Bronchial epithelial cell (primary cell): ENCODE data around the gene SLFN11. TPM values are rescaled to one million over a fixed set of nuclear protein-coding genes. Genes with fewer than 3 reads are reported as not detected.
A peak's percentile ranks its signal among the peaks of the same experiment; 100 is the strongest.

Source experiments
- DNase-seq: peaks from one replicate; pipeline ENCODE4 v3.0.0-alpha.2; 2010; ENCODE audit warnings: low read depth
- FAIRE-seq: peaks from 2 replicates; lab custom pipeline; 2011; peaks lifted over from hg19 to GRCh38; lab: Jason Lieb, UNC
- H3K27me3 ChIP-seq: 2 replicates; pipeline ENCODE4 v1.5.1; 2011; ENCODE audit warnings: low read length; ENCODE audit not compliant: control insufficient read depth, insufficient read depth
- H3K36me3 ChIP-seq: 2 replicates; pipeline ENCODE4 v1.5.1; 2011; ENCODE audit warnings: low read length; ENCODE audit not compliant: control insufficient read depth, insufficient read depth
- H3K4me3 ChIP-seq: 2 replicates; pipeline ENCODE4 v1.5.1; 2011; ENCODE audit warnings: mild to moderate bottlenecking, low read depth, low read length, control low read depth
- total RNA-seq: library from RNA; depleted of rRNA; stranded (reverse); fragments of >200 nt; gene quantifications from 2 replicates; pipeline ENCODE4 v1.2.1, GENCODE V29; 2014
- TF ChIP-seq, protein P1 (sequence below): IDR thresholded peaks from 2 replicates; pipeline ENCODE4 v1.5.1; 2011; ENCODE audit warnings: mild to moderate bottlenecking, moderate library complexity, low read length, control low read depth, inconsistent platforms; ENCODE audit not compliant: insufficient read depth, severe bottlenecking

SLFN11 gene
- total RNA-seq, 1 donor from 2014 or later: 6.1 TPM

- FAIRE-seq: no peak
- H3K36me3 ChIP-seq: no peaks in the 10 kb centered on the region
- no peak for DNase-seq
- TF ChIP-seq, protein P1, sequence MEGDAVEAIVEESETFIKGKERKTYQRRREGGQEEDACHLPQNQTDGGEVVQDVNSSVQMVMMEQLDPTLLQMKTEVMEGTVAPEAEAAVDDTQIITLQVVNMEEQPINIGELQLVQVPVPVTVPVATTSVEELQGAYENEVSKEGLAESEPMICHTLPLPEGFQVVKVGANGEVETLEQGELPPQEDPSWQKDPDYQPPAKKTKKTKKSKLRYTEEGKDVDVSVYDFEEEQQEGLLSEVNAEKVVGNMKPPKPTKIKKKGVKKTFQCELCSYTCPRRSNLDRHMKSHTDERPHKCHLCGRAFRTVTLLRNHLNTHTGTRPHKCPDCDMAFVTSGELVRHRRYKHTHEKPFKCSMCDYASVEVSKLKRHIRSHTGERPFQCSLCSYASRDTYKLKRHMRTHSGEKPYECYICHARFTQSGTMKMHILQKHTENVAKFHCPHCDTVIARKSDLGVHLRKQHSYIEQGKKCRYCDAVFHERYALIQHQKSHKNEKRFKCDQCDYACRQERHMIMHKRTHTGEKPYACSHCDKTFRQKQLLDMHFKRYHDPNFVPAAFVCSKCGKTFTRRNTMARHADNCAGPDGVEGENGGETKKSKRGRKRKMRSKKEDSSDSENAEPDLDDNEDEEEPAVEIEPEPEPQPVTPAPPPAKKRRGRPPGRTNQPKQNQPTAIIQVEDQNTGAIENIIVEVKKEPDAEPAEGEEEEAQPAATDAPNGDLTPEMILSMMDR: no peak
- peaks cover 12% of the 10 kb centered on the region for H3K27me3 ChIP-seq
- no peak overlapping the region for H3K4me3 ChIP-seq
These were observed 1.5 kb downstream of the SLFN11 start for GRCh38 chr17:35371934-35372333.

DNA sequence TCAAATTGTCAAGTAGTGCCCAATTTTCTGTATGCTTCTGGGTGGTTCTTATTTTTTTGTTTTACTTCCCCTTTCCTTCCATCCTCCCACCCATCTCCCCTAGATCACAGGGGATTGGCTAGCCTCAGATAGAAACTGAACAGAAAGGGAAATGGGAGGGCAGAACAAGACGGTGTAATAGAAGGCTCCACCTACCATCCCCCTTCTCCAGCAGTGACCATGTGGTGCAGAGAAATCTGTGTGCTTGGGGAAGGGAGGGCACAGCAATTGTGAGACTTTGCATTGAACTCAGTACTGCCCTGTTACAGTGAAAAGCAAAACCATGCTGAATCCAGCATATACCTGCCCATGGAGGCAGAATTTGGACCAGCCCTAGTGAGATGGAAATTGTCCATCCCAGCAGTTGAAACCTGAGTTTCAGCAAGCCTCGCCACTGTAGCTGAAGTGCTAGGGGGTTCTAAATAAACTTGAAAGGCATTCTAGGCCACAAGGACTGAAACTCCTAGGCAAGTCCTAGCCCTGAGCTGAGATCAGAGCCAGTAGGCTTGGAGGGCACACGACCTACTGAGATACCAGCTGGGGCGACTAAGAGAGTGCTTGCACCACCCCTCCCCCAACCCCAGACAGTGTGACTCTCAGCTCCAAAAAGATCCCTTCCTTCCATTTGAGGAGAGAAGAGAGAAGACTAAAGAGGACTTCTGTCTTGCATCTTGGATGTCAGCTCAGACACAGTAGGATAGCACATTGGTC lies 5.2 kb downstream of the SLFN11 start:
- FAIRE-seq (peak; percentile 55), DNase-seq (no peak)
- H3K4me3 ChIP-seq: no peak overlapping the region
- TF ChIP-seq, protein P1: no peak
- H3K27me3 ChIP-seq: peaks cover 8% of the 10 kb centered on the region
- no peaks in the 10 kb centered on the region for H3K36me3 ChIP-seq

GRCh38 chr17:35361027-35361426 lies 12.4 kb downstream of the SLFN11 start:
- H3K36me3 ChIP-seq: no peaks in the 10 kb centered on the region
- no peak overlapping the region for H3K4me3 ChIP-seq
- TF ChIP-seq, protein P1: no peak
- H3K27me3 ChIP-seq: peaks cover 2% of the 10 kb centered on the region
- DNase-seq: no peak
- no peak for FAIRE-seq

DNA sequence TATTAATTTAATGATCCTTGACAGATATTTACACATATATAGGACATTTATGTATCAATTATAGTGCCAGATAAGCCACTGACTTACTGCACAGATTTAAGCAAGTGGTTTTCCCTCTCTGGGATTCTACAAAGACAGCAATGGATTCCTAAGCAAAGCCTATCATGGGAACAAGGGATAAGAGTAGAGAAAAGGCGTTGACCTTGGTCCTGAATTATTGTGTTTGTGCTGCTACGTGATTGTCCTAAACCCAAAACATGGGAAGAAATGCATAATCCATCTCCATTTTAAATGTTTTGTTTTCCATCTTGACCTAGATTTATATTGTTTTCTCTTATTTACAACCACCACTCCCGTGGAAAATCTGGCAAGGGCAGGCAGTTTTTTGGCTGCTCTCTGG lies 14.0 kb downstream of the SLFN11 start:
- H3K36me3 ChIP-seq: no peaks in the 10 kb centered on the region
- no peak overlapping the region for H3K4me3 ChIP-seq
- peak; percentile 3 for DNase-seq
- no peaks in the 10 kb centered on the region for H3K27me3 ChIP-seq
- no peak for FAIRE-seq
- TF ChIP-seq, protein P1: no peak

DNA sequence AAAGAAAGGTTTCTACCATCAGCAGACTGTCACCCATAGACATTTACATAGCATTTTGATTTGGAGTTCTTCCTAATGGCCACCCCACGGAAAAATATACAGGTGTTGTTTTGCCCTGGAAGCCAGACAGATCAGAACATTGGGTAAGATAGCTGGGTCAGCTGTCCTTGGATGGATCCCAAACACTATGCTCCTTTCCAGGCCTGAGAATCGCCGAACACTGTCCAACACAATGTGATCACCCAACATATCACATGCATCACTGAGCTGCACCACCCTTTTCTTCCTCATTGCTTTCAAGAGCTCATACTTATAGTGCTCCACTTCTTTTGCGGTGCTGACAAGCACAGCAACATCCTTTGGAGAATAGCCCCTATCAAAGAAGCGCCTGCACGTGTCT lies 21.1 kb downstream of the SLFN11 start:
- H3K36me3 ChIP-seq: no peaks in the 10 kb centered on the region
- peaks cover 3% of the 10 kb centered on the region for H3K27me3 ChIP-seq
- H3K4me3 ChIP-seq: no peak overlapping the region
- TF ChIP-seq, protein P1: no peak
- FAIRE-seq (peak; percentile 66), DNase-seq (no peak)

DNA sequence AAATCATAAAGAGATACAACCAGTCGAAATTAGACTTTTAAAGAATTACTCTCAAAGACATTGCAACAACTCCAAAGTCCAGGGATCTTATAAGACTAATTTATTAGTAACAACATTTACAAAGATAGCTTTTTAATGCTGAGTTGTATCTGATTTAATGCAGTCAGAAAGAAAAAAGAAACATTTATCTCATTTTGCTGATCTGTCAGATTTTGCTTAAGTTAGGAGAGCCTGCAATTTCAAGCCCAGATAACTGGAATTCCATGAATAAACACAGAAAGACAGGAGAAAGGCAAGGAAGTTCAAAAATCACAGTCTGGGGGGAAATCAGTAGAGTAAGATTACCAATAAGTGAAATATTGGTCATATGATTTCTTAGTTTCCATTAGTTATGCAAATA lies 22.9 kb downstream of the SLFN11 start:
- no peak for FAIRE-seq
- Histone ChIP-seq H3K4me3 (no peak overlapping the region), H3K36me3 (no peaks in the 10 kb centered on the region), H3K27me3 (peaks cover 8% of the 10 kb centered on the region)
- TF ChIP-seq, protein P1: no peak
- DNase-seq: no peak
